ENCODE measurements around the gene OCA2.
"Not testable (repeated sequence)": the region's sequence is repeated elsewhere in the genome, so short reads cannot be mapped to it uniquely, and the experiment has no call there.

OCA2 gene

GRCh38 chr15:27871078-27871901 lies 227.8 kb downstream of the OCA2 start:
- DNase-seq (ENCODE audit: low read depth) = no peak

GRCh38 chr15:27870320-27870719 lies 228.8 kb downstream of the OCA2 start:
- no peak for DNase-seq (ENCODE audit: low read depth)

GRCh38 chr15:27869697-27870281 lies 229.3 kb downstream of the OCA2 start:
- DNase-seq (ENCODE audit: low read depth) = no peak

- DNase-seq (ENCODE audit: low read depth) = no peak
Observed at GRCh38 chr15:27868828-27869404, 230.2 kb downstream of the OCA2 start.

GRCh38 chr15:27867861-27868260 lies 231.3 kb downstream of the OCA2 start:
- DNase-seq (ENCODE audit: low read depth) = no peak

- DNase-seq (ENCODE audit: low read depth) = no peak
Observed at GRCh38 chr15:27866505-27867165, 232.5 kb downstream of the OCA2 start.

- DNase-seq (ENCODE audit: low read depth) = no peak
Observed at GRCh38 chr15:27865926-27866325, 233.2 kb downstream of the OCA2 start.

- no peak for DNase-seq (ENCODE audit: low read depth)
Observed at GRCh38 chr15:27865323-27865922, 233.7 kb downstream of the OCA2 start.

- DNase-seq (ENCODE audit: low read depth) = no peak
Observed at GRCh38 chr15:27864719-27865118, 234.4 kb downstream of the OCA2 start.

- DNase-seq (ENCODE audit: low read depth) = no peak
Observed at GRCh38 chr15:27864086-27864485, 235.0 kb downstream of the OCA2 start.

GRCh38 chr15:27863000-27863399 lies 236.1 kb downstream of the OCA2 start:
- DNase-seq (ENCODE audit: low read depth) = no peak

- no peak for DNase-seq (ENCODE audit: low read depth)
Observed at GRCh38 chr15:27861171-27861570, 237.9 kb downstream of the OCA2 start.

- no peak for DNase-seq (ENCODE audit: low read depth)
Observed at GRCh38 chr15:27855137-27855536, 244.0 kb downstream of the OCA2 start.

- DNase-seq (ENCODE audit: low read depth) = no peak
Observed at GRCh38 chr15:27854601-27855000, 244.5 kb downstream of the OCA2 start.

- DNase-seq (ENCODE audit: low read depth) = no peak
Observed at GRCh38 chr15:27853624-27854455, 245.3 kb downstream of the OCA2 start.

- DNase-seq (ENCODE audit: low read depth) = no peak
Observed at GRCh38 chr15:27851858-27852210, 247.3 kb downstream of the OCA2 start.

GRCh38 chr15:27850981-27851857 lies 247.9 kb downstream of the OCA2 start:
- DNase-seq (ENCODE audit: low read depth) = no peak

GRCh38 chr15:27850050-27850449 lies 249.1 kb downstream of the OCA2 start:
- no peak for DNase-seq (ENCODE audit: low read depth)

- not testable (repeated sequence) for DNase-seq (ENCODE audit: low read depth)
Observed at GRCh38 chr15:27848936-27849335, 250.2 kb downstream of the OCA2 start.
